Measurements from ENCODE around the gene SEMA3D. TPM values are rescaled to one million over a fixed set of nuclear protein-coding genes. Genes with fewer than 3 reads are reported as not detected.
A peak's percentile ranks its signal among the peaks of the same experiment; 100 is the strongest.

Gene SEMA3D
- total and polyA plus RNA-seq, 2 of the 4 experiments (the other 2 are of a cell fraction): 2.9 to 13.6 TPM

DNA sequence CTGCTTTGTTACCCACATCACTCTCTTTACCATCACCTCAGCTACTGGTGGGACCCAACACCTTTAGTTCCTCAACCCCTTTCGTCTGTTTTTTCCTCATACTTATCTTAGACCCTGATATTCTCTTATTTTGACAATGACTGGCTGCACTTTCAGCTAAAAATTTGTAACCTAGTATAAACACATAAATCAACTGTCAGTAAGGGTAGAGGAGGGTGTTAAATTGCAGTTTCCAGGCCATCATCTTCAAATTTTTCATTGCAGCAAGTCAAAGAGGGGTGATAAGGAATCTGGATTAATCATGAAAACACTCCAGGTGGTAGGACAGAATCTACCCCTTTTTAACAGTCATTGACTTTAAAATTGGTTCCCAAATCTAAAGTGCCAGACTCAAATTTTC lies 27.9 kb downstream of the SEMA3D start:
- dilution Hi-C loops (cut with HindIII; ENCODE audit: low sequenced_read_pairs, unreplicated experiment) (no loop called here), in situ Hi-C loops (cut with MboI; ENCODE audit: low sequenced_read_pairs) (no loop called here), intact Hi-C loops (cut with micrococcal nuclease) (no loop called here)
- Histone ChIP-seq H3K9me3 (ENCODE audit: control insufficient read depth, insufficient read depth, low read length) (no peaks in the 10 kb centered on the region), H2BK20ac (ENCODE audit: low read depth, low read length) (no peak overlapping the region), H4K91ac (ENCODE audit: insufficient read depth, low read depth, low read length) (no peak overlapping the region), H4K8ac (ENCODE audit: low read depth in 2 of 2, low read length in 2 of 2) (no peak overlapping the region), H3K79me1 (ENCODE audit: low read depth in 1 of 2, low read length in 2 of 2) (no peaks in the 10 kb centered on the region), H2AFZ (replicated peaks; ENCODE audit: low read length, poor library complexity) (no peak overlapping the region), H3K4me2 (ENCODE audit: low read depth, low read length) (no peak overlapping the region), H2BK120ac (ENCODE audit: low read depth, low read length) (no peak overlapping the region), H3K27me3 (ENCODE audit: control insufficient read depth, insufficient read depth, low read length) (no peaks in the 10 kb centered on the region), H4K20me1 (ENCODE audit: insufficient read depth, low read length) (no peaks in the 10 kb centered on the region), H3K23ac (ENCODE audit: low read depth, low read length) (0 out of 2 replicates have a peak overlapping the region, but pooled peaks have one; percentile 31), H3K36me3 (ENCODE audit: control insufficient read depth, insufficient read depth, low read length) (no peaks in the 10 kb centered on the region), H2AK9ac (replicated peaks; ENCODE audit: low read depth, low read length, poor library complexity) (no peak overlapping the region), H3K18ac (ENCODE audit: low read depth, low read length) (no peak overlapping the region), H3K14ac (replicated peaks; ENCODE audit: low read depth, low read length) (no peak overlapping the region), H2BK5ac (ENCODE audit: low read depth, low read length, poor library complexity, severe bottlenecking) (no peak overlapping the region), H2AK5ac (ENCODE audit: low read depth, low read length) (0 out of 2 replicates have a peak overlapping the region, but pooled peaks have one; percentile 43), H3K9me1 (ENCODE audit: insufficient read depth, low read length) (no peaks in the 10 kb centered on the region), H3K56ac (ENCODE audit: extremely low read depth, insufficient read depth, low read length) (no peak overlapping the region), H3K27ac (ENCODE audit: insufficient read depth, low read length) (no peak overlapping the region), H3K4me3 (ENCODE audit: insufficient read depth, low read depth, low read length) (no peak overlapping the region), H3K9ac (ENCODE audit: low read depth, low read length) (no peak overlapping the region), H3K4ac (ENCODE audit: low read depth, low read length) (no peak overlapping the region), H2BK15ac (ENCODE audit: low read depth, low read length) (peak overlapping the region; percentile 70; the same call in 1 of the 3 replicates), H4K5ac (ENCODE audit: low read depth, low read length) (no peak overlapping the region), H3K4me1 (ENCODE audit: control insufficient read depth, insufficient read depth, low read length) (no peaks in the 10 kb centered on the region; the same call in 1 of the 2 replicates)
- CTCF ChIA-PET: interaction anchor here (1.3 kb wide), 1 partner anchor 28 kb away, joined by 3 read pairs; the partner anchor contains the start of gene SEMA3D
- no CpG with 5 or more reads among the region's 1 CpG for WGBS, 2 experiments (ENCODE audit: extremely low coverage in 2 of 2, insufficient read length in 1 of 2)
- ATAC-seq (ENCODE audit: low read depth) (no peak), DNase-seq (no peak)
- no TSS peak for BruUV-seq (replicated peaks)
- TF ChIP-seq MAZ (IDR thresholded peaks at IDR 0.05; ENCODE audit: borderline replicate concordance, low read depth, low read length): no peak
- TF ChIP-seq MAFK (IDR thresholded peaks at IDR 0.05; ENCODE audit: low read depth, low read length): no peak
- TF ChIP-seq CHD1 (IDR thresholded peaks at IDR 0.05; ENCODE audit: low read depth, low read length): no peak
- no peak for TF ChIP-seq CEBPB (IDR thresholded peaks at IDR 0.05; ENCODE audit: low read depth, low read length)
- TF ChIP-seq BHLHE40 (IDR thresholded peaks at IDR 0.05; ENCODE audit: low read depth, low read length): no peak
- TF ChIP-seq POLR2A (IDR thresholded peaks at IDR 0.05; ENCODE audit: low read depth, low read length): no peak
- TF ChIP-seq RAD21 (IDR thresholded peaks at IDR 0.05; ENCODE audit: low read length): no peak
- no peak for TF ChIP-seq RFX5 (IDR thresholded peaks at IDR 0.05; ENCODE audit: low read depth, low read length)
- TF ChIP-seq, protein P1, sequence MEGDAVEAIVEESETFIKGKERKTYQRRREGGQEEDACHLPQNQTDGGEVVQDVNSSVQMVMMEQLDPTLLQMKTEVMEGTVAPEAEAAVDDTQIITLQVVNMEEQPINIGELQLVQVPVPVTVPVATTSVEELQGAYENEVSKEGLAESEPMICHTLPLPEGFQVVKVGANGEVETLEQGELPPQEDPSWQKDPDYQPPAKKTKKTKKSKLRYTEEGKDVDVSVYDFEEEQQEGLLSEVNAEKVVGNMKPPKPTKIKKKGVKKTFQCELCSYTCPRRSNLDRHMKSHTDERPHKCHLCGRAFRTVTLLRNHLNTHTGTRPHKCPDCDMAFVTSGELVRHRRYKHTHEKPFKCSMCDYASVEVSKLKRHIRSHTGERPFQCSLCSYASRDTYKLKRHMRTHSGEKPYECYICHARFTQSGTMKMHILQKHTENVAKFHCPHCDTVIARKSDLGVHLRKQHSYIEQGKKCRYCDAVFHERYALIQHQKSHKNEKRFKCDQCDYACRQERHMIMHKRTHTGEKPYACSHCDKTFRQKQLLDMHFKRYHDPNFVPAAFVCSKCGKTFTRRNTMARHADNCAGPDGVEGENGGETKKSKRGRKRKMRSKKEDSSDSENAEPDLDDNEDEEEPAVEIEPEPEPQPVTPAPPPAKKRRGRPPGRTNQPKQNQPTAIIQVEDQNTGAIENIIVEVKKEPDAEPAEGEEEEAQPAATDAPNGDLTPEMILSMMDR (conservative IDR thresholded peaks at IDR 0.05; ENCODE audit: low read depth, low read length): no peak
- no peak for TF ChIP-seq NFE2L2 (IDR thresholded peaks at IDR 0.05; ENCODE audit: low read depth, low read length)
- TF ChIP-seq, protein P2, sequence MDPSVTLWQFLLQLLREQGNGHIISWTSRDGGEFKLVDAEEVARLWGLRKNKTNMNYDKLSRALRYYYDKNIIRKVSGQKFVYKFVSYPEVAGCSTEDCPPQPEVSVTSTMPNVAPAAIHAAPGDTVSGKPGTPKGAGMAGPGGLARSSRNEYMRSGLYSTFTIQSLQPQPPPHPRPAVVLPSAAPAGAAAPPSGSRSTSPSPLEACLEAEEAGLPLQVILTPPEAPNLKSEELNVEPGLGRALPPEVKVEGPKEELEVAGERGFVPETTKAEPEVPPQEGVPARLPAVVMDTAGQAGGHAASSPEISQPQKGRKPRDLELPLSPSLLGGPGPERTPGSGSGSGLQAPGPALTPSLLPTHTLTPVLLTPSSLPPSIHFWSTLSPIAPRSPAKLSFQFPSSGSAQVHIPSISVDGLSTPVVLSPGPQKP (IDR thresholded peaks at IDR 0.05; ENCODE audit: borderline replicate concordance, low read depth, low read length): no peak
- TF ChIP-seq, protein P3, sequence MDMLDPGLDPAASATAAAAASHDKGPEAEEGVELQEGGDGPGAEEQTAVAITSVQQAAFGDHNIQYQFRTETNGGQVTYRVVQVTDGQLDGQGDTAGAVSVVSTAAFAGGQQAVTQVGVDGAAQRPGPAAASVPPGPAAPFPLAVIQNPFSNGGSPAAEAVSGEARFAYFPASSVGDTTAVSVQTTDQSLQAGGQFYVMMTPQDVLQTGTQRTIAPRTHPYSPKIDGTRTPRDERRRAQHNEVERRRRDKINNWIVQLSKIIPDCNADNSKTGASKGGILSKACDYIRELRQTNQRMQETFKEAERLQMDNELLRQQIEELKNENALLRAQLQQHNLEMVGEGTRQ (IDR thresholded peaks at IDR 0.05; ENCODE audit: low read depth, low read length): no peak
- TF ChIP-seq MXI1 (IDR thresholded peaks at IDR 0.05; ENCODE audit: borderline replicate concordance, low read depth, low read length): no peak
- no peak for TF ChIP-seq FOS (IDR thresholded peaks at IDR 0.05; ENCODE audit: low read depth, low read length)
- TF ChIP-seq SMC3 (IDR thresholded peaks at IDR 0.05; ENCODE audit: low read depth, low read length): no peak
- no peak for TF ChIP-seq RCOR1 (IDR thresholded peaks at IDR 0.05; ENCODE audit: insufficient replicate concordance, low read length)
- POLR2A ChIA-PET (ENCODE audit: unreplicated experiment): interaction anchor here (0.6 kb wide), 1 partner anchor 23 kb away, joined by 5 read pairs; no protein-coding TSS in a partner anchor
